ENCODE measurements around the gene NECTIN3. TPM values are rescaled to one million over a fixed set of nuclear protein-coding genes. Genes with fewer than 3 reads are reported as not detected.

NECTIN3 gene
- polyA plus RNA-seq, 3 donors: not detected

DNA sequence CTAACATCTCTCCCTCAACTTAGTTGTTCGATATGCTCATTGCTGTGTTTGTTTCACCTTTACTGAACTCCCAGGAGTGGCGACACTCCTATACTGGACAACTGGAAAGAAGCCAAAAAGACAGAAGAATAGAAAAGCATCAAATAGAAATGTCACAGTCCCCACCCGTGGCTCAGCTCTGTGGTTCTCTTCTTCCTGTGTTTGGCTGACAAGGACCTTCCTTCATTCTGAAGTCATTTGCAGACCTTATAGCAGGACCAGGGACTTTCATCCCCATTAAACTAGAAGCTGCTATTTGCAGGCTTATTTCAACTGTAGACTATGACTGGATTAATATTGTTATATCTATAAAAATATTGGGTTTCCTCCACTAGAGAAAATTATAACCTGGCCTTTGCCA lies 125.9 kb downstream of the NECTIN3 start:
- Histone ChIP-seq H3K27ac (ENCODE audit: low read depth in 1 of 2, low read length in 2 of 2) (no peak overlapping the region), H3K9ac (ENCODE audit: insufficient read depth, low read length, poor library complexity, severe bottlenecking) (no peak overlapping the region), H3K4me2 (replicated peaks; ENCODE audit: extremely low read depth, low read length, poor library complexity, severe bottlenecking) (no peak overlapping the region), H3K79me2 (ENCODE audit: insufficient read depth, low read length) (no peaks in the 10 kb centered on the region), H2AFZ (ENCODE audit: insufficient read depth, low read depth, low read length, poor library complexity, severe bottlenecking) (no peak overlapping the region), H3K4me3 (replicated peaks in 1 of 3; ENCODE audit: low read depth in 2 of 3, low read length in 3 of 3) (no peak overlapping the region), H3K27me3 (ENCODE audit: control insufficient read depth in 2 of 2, insufficient read depth in 2 of 2, low read length in 2 of 2) (no peaks in the 10 kb centered on the region), H3K36me3 (replicated peaks in 1 of 2; ENCODE audit: control insufficient read depth in 1 of 2, insufficient read depth in 2 of 2, low read length in 2 of 2) (no peaks in the 10 kb centered on the region), H3K4me1 (ENCODE audit: control insufficient read depth in 1 of 2, insufficient read depth in 2 of 2, low read length in 2 of 2) (no peaks in the 10 kb centered on the region), H4K20me1 (ENCODE audit: insufficient read depth, low read length) (no peaks in the 10 kb centered on the region), H3K9me3 (replicated peaks in 1 of 2; ENCODE audit: control insufficient read depth in 1 of 2, insufficient read depth in 1 of 2, low read length in 2 of 2) (no peaks in the 10 kb centered on the region)
- Mint-ChIP-seq H3K4me1 (no peaks in the 10 kb centered on the region), H3K27ac (no peak overlapping the region), H3K36me3 (no peaks in the 10 kb centered on the region), H3K4me3 (no peak overlapping the region), H3K27me3 (ENCODE audit: low read depth in 3 of 3) (no peaks in the 10 kb centered on the region), H3K9me3 (no peaks in the 10 kb centered on the region)
- 88% methylated on average over 2 of the region's 3 CpGs for WGBS (ENCODE audit: insufficient coverage)
- TF ChIP-seq, protein P1, sequence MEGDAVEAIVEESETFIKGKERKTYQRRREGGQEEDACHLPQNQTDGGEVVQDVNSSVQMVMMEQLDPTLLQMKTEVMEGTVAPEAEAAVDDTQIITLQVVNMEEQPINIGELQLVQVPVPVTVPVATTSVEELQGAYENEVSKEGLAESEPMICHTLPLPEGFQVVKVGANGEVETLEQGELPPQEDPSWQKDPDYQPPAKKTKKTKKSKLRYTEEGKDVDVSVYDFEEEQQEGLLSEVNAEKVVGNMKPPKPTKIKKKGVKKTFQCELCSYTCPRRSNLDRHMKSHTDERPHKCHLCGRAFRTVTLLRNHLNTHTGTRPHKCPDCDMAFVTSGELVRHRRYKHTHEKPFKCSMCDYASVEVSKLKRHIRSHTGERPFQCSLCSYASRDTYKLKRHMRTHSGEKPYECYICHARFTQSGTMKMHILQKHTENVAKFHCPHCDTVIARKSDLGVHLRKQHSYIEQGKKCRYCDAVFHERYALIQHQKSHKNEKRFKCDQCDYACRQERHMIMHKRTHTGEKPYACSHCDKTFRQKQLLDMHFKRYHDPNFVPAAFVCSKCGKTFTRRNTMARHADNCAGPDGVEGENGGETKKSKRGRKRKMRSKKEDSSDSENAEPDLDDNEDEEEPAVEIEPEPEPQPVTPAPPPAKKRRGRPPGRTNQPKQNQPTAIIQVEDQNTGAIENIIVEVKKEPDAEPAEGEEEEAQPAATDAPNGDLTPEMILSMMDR (IDR thresholded peaks at IDR 0.05): no peak
- DNase-seq: no peak
- intact Hi-C loops (cut with micrococcal nuclease): no loop called here

DNA sequence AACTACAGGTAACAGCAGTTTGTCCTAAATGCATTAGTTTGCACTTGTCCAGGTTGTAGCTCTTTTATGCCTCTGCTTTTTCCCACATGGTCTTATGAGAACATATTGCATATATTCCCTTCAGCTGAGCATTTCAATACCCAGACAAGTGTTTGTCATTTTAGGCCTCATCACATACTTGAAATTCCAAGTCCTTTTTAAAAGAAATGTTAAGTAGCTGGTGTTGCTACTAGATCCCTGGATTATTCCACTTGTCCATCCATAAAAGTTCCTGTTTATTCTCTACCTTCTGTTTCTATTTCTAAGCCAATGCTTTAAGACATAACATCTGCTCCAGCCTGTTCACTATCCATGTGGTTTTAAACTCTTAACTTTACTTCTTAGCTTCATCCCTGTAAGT lies 128.4 kb downstream of the NECTIN3 start:
- Mint-ChIP-seq H3K9me3 (peaks cover 0 to 3% (median 0%) of the 10 kb centered on the region in 7 donors), H3K4me1 (no peaks in the 10 kb centered on the region), H3K27ac (no peak overlapping the region), H3K36me3 (no peaks in the 10 kb centered on the region), H3K27me3 (ENCODE audit: low read depth in 3 of 3) (peaks cover 0 to 1% (median 0%) of the 10 kb centered on the region in 3 donors), H3K4me3 (no peak overlapping the region)
- Histone ChIP-seq H3K9ac (ENCODE audit: insufficient read depth, low read length, poor library complexity, severe bottlenecking) (no peak overlapping the region), H4K20me1 (ENCODE audit: insufficient read depth, low read length) (no peaks in the 10 kb centered on the region), H3K27ac (ENCODE audit: low read depth in 1 of 2, low read length in 2 of 2) (no peak overlapping the region), H3K4me1 (ENCODE audit: control insufficient read depth in 1 of 2, insufficient read depth in 2 of 2, low read length in 2 of 2) (no peaks in the 10 kb centered on the region), H3K4me3 (replicated peaks in 1 of 3; ENCODE audit: low read depth in 2 of 3, low read length in 3 of 3) (no peak overlapping the region), H3K27me3 (ENCODE audit: control insufficient read depth in 2 of 2, insufficient read depth in 2 of 2, low read length in 2 of 2) (no peaks in the 10 kb centered on the region), H3K4me2 (replicated peaks; ENCODE audit: extremely low read depth, low read length, poor library complexity, severe bottlenecking) (no peak overlapping the region), H3K9me3 (replicated peaks in 1 of 2; ENCODE audit: control insufficient read depth in 1 of 2, insufficient read depth in 1 of 2, low read length in 2 of 2) (no peaks in the 10 kb centered on the region), H2AFZ (ENCODE audit: insufficient read depth, low read depth, low read length, poor library complexity, severe bottlenecking) (no peak overlapping the region), H3K36me3 (replicated peaks in 1 of 2; ENCODE audit: control insufficient read depth in 1 of 2, insufficient read depth in 2 of 2, low read length in 2 of 2) (no peaks in the 10 kb centered on the region), H3K79me2 (ENCODE audit: insufficient read depth, low read length) (no peaks in the 10 kb centered on the region)
- intact Hi-C loops (cut with micrococcal nuclease): no loop called here
- TF ChIP-seq, protein P1 (IDR thresholded peaks at IDR 0.05): no peak
- DNase-seq: no peak

All from CD14-positive monocyte (primary cell).